ENCODE results near the gene CDC5L. TPM values are rescaled to one million over a fixed set of nuclear protein-coding genes. Genes with fewer than 3 reads are reported as not detected.

CDC5L gene
- total RNA-seq, 1 donor from 2014 or later, result 20.0 TPM

DNA sequence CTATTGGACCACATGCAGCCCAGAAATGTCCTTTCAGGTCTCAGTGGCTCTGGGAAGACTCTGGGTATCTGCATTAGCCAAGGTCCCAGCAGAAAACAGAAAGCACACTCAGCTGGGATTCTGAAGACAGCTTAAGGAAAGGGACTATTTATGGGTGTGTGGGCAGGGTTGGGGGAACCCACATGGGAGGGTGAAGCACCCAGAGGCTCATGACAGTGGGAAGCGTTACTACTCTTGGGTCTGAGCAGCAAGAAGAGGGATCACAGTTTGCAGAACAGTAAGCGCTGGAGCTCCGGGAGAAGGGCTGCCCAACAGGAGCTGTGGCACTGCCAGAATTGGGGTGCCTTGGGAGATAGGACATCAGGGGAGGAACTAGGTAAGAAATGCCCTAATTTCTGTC, 12.4 kb upstream of the CDC5L start:
- Histone ChIP-seq H3K4me1 (no peaks in the 10 kb centered on the region), H3K27ac (replicated peaks) (no peak overlapping the region), H3K4me3 (no peak overlapping the region), H3K36me3 (no peaks in the 10 kb centered on the region), H3K9me3 (replicated peaks) (no peaks in the 10 kb centered on the region), H3K27me3 (ENCODE audit: low read depth) (peaks cover 5% of the 10 kb centered on the region)
- no peak for DNase-seq
- intact Hi-C loops (cut with micrococcal nuclease), result no loop called here
- TF ChIP-seq, protein P1, sequence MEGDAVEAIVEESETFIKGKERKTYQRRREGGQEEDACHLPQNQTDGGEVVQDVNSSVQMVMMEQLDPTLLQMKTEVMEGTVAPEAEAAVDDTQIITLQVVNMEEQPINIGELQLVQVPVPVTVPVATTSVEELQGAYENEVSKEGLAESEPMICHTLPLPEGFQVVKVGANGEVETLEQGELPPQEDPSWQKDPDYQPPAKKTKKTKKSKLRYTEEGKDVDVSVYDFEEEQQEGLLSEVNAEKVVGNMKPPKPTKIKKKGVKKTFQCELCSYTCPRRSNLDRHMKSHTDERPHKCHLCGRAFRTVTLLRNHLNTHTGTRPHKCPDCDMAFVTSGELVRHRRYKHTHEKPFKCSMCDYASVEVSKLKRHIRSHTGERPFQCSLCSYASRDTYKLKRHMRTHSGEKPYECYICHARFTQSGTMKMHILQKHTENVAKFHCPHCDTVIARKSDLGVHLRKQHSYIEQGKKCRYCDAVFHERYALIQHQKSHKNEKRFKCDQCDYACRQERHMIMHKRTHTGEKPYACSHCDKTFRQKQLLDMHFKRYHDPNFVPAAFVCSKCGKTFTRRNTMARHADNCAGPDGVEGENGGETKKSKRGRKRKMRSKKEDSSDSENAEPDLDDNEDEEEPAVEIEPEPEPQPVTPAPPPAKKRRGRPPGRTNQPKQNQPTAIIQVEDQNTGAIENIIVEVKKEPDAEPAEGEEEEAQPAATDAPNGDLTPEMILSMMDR (IDR thresholded peaks at IDR 0.05; ENCODE audit: borderline replicate concordance), result no peak

DNA sequence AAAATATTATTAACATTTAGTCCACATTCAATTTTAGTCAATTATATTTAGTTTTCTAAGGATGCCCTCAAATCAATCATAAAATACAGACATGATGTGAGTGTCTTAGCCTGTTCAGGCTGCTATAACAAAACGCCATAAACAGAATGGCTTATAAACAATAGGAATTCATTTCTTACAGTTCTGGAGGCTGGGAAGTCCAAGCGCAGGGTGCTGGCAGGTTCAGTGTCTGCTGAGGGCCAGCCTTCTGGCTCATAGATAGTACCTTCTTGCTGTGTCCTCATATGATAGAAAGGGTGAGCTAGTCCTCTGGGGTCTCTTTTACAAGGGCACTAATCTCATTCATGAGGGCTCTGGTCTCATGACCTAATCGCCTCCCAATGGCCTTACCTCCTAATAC, 10.0 kb upstream of the CDC5L start:
- Histone ChIP-seq H3K27ac (replicated peaks) (no peak overlapping the region), H3K9me3 (replicated peaks) (no peaks in the 10 kb centered on the region), H3K36me3 (no peaks in the 10 kb centered on the region), H3K27me3 (ENCODE audit: low read depth) (peaks cover 5% of the 10 kb centered on the region), H3K4me3 (no peak overlapping the region), H3K4me1 (no peaks in the 10 kb centered on the region)
- intact Hi-C loops (cut with micrococcal nuclease), result no loop called here
- TF ChIP-seq, protein P1 (IDR thresholded peaks at IDR 0.05; ENCODE audit: borderline replicate concordance), result no peak
- DNase-seq, result no peak

GRCh38 chr6:44377971-44378370, 9.5 kb upstream of the CDC5L start:
- Histone ChIP-seq H3K4me3 (no peak overlapping the region), H3K36me3 (no peaks in the 10 kb centered on the region), H3K4me1 (no peaks in the 10 kb centered on the region), H3K27ac (replicated peaks) (no peak overlapping the region), H3K9me3 (replicated peaks) (no peaks in the 10 kb centered on the region), H3K27me3 (ENCODE audit: low read depth) (peaks cover 5% of the 10 kb centered on the region)
- DNase-seq, result no peak
- intact Hi-C loops (cut with micrococcal nuclease), result no loop called here
- TF ChIP-seq, protein P1 (IDR thresholded peaks at IDR 0.05; ENCODE audit: borderline replicate concordance), result no peak

GRCh38 chr6:44381739-44382138, 5.8 kb upstream of the CDC5L start:
- no peaks in the 10 kb centered on the region for H3K36me3 ChIP-seq
- H3K27ac ChIP-seq (replicated peaks), result no peak overlapping the region
- TF ChIP-seq, protein P1 (IDR thresholded peaks at IDR 0.05; ENCODE audit: borderline replicate concordance), result no peak
- no peak for DNase-seq
- no peaks in the 10 kb centered on the region for H3K27me3 ChIP-seq (ENCODE audit: low read depth)
- peaks cover 5% of the 10 kb centered on the region for H3K4me1 ChIP-seq
- no peaks in the 10 kb centered on the region for H3K9me3 ChIP-seq (replicated peaks)
- no peak overlapping the region for H3K4me3 ChIP-seq
- intact Hi-C loops (cut with micrococcal nuclease), result no loop called here

DNA sequence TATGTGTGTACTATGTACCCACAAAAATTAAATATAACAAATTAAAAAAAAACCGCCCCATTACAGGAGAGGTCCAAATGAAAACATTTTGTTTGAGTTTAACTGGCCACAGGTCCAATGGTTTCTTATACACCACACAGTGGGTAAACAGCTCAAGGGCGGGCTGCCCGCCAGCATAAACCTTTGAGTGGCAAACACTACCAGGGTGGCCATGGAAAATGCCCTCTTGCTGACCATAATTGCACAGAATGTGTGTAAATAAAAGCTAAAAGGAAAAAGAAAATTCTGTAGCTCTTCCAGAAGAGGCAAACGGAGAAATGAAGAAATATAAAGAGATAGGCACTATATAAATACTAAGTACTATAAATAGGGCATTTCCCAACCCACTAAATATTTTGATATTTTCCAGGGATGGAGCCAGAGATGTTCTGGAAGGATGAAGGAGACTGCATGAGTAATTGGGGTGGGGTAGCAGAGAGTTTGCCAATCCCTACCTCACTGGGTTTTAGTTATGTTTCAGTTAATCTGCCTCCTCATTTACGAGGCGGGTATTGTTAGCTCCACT, 1.1 kb upstream of the CDC5L start:
- H3K36me3 ChIP-seq, result peaks cover 10% of the 10 kb centered on the region
- no peak for DNase-seq
- intact Hi-C loops (cut with micrococcal nuclease), result no loop called here
- TF ChIP-seq, protein P1 (IDR thresholded peaks at IDR 0.05; ENCODE audit: borderline replicate concordance), result no peak
- H3K4me3 ChIP-seq, result peak overlapping the region; percentile 86
- H3K4me1 ChIP-seq, result peaks cover 43% of the 10 kb centered on the region
- H3K9me3 ChIP-seq (replicated peaks), result no peaks in the 10 kb centered on the region
- H3K27me3 ChIP-seq (ENCODE audit: low read depth), result no peaks in the 10 kb centered on the region
- H3K27ac ChIP-seq (replicated peaks), result peak overlapping the region; percentile 97

Data from left ventricle myocardium inferior (tissue), 1 donor.